Esophagus mucosa (tissue), 1 donor: ENCODE data around the gene FCER1G. TPM values are rescaled to one million over a fixed set of nuclear protein-coding genes. Genes with fewer than 3 reads are reported as not detected.
"Not testable (repeated sequence)": the region's sequence is repeated elsewhere in the genome, so short reads cannot be mapped to it uniquely, and the experiment has no call there.

Source experiments
- ATAC-seq: fragments of 200-7000 bp; cut with Tn5 transposase; one replicate; pipeline ENCODE4 v1.9.1; 2020
- total RNA-seq: library from RNA; stranded (reverse); gene quantifications from one replicate; pipeline ENCODE4 v1.2.4, GENCODE V29; 2023
- donor health status: DM: yes; HTN: yes; CAD: no.

Gene FCER1G
- total RNA-seq, 1 donor from 2014 or later = 0.76 TPM

GRCh38 chr1:161209790-161210409 is 5.2 kb upstream of the FCER1G start:
- ATAC-seq = peak; percentile 82

DNA sequence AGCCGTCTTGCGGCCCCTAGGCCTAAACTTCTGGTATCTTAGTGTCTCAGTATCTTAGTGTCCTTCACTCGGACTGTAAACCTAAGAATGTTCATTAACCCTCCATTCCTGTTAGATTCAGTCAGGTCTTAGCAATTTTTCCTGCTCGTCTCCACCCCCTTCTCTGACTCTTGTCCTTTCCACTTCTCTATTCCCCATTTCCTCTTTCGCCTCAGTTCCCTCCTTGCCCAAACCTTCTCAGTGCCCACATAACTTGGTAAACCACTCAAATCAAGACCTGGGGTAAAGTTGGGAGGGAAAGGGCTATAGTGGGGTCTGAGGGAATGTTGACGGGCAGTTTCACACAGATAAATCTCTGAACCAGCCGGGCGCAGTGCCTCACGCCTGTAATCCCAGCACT is 726 bp upstream of the FCER1G start:
- no peak for ATAC-seq

DNA sequence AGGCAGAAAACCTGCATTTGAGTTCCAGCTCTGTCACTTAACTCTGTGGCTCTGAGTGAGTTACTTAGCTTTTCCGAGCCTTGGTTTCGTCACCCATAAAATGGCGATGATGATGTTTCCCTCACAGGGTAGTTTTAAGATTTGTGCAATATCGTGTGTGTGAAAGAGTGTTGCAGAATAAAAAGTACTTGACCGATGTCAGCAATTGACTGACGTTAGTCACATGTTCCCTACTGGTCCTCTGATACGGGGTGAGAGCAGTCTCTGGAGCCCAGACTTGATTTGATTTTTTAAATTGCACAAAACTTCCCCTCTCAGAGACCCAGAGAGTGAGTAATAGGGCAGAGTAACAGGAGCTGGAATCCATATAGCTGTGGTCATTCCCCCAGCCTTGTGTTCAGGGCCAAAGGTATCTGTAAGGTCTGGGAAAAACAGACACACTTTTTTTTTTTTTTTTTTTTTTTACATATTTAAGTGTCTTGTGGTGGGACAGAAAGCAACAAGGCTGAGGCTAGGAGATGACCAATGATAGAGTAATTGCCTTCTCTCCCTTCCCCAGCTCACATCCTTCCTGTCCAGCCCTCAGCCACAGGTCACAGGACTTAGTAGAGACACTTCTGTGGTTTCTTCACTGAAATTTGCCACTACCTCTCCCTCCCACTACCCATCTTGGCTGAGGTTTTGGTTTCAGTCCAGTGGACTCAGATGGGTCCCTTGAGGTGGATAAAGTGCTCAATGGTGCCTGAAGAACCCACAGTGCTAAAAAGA is 2.0 kb downstream of the FCER1G start:
- ATAC-seq = peak; percentile 16

DNA sequence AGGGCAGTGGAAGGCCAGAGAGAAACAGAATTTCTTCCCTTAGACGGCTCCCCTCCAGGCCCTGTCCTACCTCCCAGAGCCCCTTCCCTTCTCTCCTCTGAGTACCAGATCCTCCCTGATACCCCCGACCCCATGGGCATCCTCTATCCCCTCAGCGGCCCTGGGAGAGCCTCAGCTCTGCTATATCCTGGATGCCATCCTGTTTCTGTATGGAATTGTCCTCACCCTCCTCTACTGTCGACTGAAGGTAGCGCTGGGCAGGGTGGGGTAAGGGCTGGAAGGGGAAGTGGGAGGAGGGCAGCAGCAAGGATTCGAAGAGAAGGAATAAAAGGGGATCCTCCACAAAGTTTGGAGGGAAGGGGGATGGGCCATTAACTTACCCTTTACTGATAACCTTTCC is 2.7 kb downstream of the FCER1G start:
- peak; percentile 12 for ATAC-seq

DNA sequence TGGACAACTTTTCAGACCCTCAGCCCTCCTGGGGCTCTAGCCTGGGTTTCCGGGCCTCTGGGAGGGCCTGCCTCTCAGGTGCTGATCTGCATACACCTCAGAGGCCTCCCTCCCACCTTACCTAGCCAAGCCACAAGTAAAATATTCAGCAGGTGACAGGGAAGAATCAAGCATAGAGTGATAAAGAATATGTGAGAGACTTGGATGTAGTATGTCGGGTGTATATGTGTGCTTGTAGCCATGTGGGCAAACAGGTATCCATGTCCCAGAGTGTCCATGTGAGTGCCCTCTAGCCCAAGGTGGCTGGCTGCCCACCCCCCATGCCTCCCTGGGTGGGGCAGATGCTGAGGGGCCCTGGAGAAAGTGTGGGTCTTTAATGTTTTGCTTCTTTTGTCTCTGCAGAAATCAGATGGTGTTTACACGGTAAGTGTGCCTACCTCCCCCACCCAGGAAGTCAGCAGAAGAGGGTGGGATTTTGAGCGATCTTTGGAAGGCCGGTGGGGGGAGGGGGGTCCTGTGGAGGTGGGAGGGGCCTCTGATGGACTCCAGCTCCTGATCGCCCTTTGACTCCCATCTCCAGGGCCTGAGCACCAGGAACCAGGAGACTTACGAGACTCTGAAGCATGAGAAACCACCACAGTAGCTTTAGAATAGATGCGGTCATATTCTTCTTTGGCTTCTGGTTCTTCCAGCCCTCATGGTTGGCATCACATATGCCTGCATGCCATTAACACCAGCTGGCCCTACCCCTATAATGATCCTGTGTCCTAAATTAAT is 3.4 kb downstream of the FCER1G start:
- ATAC-seq = no peak

DNA sequence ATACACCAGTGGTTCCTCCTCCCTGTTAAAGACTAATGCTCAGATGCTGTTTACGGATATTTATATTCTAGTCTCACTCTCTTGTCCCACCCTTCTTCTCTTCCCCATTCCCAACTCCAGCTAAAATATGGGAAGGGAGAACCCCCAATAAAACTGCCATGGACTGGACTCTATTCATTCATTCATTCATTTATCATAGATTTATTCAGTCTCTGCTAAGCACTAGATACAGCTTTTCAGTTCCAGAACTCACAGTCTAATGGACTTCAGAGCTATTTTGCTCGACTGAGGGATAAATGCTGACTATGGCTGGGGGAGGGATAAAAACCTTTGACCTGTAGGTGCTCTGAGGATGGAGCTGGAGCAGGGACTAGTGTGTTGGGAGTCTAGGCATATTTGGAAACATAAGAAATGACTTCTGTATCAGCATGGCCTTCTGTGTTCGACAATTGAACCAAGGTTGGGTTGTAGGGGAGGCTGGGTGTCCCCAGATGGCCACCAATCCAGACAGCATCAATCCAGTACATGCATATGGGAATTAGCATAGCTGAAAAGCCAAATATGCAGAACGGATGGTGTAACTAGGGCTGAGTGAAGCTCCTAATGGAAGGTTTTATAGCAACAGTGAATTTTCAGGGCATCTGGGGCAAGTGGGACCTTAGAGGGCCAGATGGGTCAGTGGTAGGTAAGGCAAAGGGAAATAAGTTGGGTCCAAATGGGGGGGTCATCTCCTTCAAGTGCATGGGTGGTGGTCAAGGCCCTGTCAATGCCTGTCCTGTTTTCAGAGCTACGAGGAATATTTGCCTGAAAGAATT is 4.2 kb downstream of the FCER1G start:
- no peak for ATAC-seq

GRCh38 chr1:161220002-161220401 is 4.9 kb downstream of the FCER1G start:
- no peak for ATAC-seq

DNA sequence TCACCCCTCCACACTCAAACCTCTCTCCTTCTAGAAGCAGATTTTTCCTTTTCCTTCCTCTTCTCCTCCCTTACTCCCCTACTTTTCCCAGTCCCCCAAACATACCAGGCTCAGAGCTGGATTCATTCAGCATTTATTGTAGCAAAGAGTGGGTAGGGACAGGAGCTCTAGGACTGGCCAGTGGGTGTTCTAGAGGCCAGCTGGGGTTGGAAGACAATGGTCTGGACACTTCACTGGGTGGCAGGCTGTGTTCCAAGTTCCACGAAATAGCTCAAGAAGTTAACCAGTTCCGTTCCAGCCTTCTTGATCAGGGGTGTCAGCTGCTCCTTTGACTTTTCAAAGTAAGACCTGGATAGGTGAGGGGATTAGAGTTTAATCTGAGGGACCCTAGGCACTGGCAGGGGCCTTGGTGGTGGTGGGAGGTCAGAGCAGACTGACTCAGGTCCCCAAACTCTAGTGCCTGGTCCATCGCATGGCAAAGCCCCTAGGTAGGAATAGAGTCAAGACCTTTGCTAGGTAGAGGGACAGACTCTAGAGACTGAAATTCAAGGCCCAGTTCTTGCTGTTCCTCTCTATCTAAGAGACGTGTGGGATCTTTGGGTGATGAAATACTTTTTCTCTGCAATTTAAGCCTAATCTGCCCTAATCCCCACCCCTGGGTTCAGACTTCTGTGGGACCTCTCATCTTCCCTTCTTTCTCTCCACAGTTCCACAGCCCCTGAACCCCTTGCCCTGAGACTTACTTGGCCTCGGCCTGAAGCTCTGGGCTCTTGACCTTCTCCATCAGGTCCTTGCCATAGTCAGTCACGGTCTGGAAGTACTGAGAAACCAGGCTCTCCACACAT is 7.3 kb downstream of the FCER1G start:
- no peak for ATAC-seq

DNA sequence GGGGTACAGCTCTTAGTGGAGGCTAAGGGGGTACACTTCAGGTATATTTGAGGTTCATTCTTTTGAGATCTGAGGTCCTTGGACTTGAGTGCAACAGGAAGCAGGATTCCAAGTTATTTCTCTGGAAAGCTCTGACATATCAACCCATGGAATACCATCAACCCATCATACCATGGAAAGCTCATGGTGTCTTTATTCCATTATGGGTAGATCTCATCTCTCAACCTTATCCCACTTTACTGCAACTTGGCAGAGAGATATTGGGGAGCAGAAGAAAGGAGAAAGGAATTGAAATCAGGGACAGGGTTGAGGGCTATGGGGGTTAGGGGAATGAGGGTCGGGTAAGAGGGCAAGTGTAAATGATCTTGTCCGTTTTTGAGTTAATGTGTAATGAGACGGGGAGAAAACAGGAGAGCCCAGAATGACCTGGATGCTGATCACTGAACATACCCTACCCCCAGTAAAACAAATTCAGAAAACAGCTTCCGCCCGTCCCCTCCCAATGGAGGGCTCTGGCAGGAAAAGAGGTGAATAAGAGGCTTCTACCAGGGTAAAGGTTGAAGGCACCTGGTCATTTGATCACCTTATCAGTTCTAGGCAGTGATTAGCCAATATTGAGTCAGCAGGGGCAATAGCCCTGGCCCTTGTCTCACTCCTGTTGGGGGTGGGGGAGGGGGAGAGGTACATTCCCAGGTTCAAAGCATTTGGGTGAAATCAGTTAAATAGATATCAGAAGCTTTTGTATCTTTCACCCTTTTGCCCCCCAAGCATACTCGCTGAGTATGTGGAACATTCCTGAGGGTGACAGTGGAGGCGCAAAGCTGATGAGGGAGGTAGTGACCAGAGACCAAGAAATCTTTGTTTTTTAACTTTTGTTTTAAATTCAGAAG is 9.0 kb downstream of the FCER1G start:
- no peak for ATAC-seq

DNA sequence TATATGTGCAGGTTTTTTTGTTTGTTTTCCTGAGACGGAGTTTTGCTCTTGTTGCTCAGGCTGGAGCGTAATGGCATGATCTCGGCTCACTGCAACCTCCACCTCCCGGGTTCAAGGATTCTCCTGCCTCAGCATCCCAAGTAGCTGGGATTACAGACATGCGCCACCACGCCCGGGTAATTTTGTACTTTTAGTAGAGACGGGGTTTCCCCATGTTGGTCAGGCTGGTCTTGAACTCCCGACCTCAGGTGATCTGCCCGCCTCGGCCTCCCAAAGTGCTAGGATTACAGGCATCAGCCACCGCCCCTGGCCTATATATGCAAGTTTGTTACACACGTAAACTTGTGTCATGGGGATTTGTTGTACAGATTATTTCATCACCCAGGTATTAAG is 9.6 kb downstream of the FCER1G start:
- ATAC-seq = not testable (repeated sequence)

DNA sequence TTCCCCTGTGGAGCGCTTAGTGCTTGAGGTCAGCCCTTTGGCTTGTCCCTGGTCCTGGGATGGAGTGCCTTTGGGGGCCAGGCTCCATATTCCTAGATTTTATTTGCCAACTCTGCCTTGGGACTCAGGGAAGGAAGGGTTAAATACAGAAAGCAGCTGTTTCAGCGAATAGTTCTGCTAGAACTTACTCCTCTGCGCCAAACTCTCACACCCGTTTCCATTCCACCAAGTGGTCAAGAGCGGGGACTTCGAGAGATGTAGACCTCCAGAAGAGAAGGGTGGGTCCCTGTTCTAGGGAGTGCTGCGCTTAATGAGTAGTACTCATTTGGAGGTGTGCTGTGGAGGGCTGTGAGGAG is 10.1 kb downstream of the FCER1G start:
- no peak for ATAC-seq

GRCh38 chr1:161225534-161226319 is 10.6 kb downstream of the FCER1G start, which contains the start of gene TOMM40L:
TSS of gene TOMM40L (plus strand) at chr1:161226060. CDS start at chr1:161226490, 430 bp downstream.
- peak; percentile 97 for ATAC-seq

- ATAC-seq = no peak
Observed at GRCh38 chr1:161226320-161226711, 11.2 kb downstream of the FCER1G start.

GRCh38 chr1:161226759-161227158 is 11.7 kb downstream of the FCER1G start:
- ATAC-seq = no peak

DNA sequence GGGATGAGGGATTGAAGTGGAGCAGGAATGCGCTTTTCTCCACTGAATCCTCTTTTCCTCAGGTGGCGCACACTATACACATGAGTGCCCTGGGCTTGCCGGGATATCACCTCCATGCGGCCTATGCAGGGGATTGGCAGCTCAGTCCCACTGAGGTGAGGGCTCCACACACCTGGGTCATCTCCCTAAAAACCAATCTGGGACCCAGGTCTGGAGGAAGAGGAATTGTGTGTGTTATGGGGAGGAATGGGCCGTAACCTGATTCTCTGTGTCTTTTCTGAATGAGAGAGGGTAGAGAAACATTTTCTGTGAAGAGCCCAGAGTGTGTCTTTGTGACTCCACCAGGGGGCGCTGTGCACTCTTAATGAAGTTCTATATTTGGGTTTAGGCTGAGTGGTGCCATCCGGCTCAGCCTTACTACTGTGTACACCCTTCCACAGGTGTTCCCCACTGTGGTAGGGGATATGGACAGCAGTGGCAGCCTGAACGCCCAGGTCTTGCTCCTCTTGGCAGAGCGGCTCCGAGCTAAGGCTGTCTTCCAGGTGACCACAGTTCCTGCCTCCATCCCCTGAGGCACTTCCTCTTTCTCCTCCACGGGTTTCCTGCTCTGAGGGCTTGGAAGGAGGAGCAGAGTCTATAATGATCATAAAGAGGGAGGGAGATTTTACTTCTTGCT is 12.2 kb downstream of the FCER1G start:
- ATAC-seq = peak; percentile 62

DNA sequence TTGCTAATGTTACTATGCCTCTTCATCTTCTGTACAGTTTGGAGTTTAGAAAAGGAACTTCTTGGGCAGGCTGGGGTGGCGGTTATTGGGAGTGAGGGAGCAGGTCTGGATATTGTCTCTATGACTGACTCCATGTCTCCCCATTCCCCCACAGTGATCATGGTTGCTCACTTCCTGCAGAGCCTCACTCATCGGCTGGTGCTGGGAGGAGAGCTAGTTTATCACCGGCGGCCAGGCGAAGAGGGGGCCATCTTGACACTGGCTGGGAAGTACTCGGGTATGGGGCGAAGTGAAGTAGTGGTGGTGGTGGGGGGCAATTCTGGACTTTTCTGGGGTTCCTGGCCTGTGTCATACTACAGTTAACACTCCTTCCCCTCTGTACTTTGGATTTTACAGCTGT is 12.9 kb downstream of the FCER1G start:
- no peak for ATAC-seq

DNA sequence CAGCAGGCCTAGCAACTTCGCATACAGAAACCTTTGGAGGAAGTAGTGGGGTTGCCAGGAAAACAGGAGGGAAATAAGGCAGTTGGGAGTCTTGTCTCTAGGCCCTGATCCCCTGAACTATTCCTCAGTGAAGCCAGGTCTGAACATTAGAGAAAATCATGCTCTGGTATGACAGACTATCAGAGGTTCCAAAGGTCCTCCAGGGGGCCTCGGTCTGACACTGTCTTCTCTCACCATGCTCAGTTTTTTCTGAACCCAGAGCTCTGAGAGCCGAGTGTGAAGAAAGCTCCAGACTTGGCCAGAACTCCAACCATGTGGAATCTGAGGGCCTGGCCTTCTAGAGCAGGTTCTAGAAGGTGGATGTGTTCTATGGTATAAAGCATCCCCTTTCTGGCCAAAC is 14.8 kb downstream of the FCER1G start:
- ATAC-seq = no peak

DNA sequence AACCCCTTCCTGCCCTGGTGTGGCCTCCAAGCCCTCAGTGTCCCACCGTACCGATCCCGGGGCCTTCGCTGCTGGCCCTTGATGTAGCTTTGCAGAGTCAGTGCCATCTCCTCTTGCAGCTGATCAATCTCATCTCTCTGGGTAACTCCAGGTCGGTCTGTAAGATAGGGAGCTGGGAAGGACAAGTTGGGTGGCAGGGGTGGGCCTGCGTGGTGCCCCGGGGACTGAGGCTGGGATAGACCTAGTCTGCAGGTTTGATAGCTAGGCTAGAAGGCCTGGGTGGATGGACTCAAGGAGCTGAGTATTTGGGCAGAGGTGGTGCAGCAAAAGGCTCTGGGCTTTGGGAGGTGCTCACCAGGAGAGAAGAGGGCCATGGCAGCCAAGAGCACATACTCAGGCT is 15.7 kb downstream of the FCER1G start:
- no peak for ATAC-seq

GRCh38 chr1:161233102-161233501 is 18.0 kb downstream of the FCER1G start:
- no peak for ATAC-seq
